ENCODE measurements around the gene ASXL1. TPM values are rescaled to one million over a fixed set of nuclear protein-coding genes. Genes with fewer than 3 reads are reported as not detected.
A peak's percentile ranks its signal among the peaks of the same experiment; 100 is the strongest.

The ASXL1 gene
- total RNA-seq, 1 donor from 2014 or later = 97.5 TPM

DNA sequence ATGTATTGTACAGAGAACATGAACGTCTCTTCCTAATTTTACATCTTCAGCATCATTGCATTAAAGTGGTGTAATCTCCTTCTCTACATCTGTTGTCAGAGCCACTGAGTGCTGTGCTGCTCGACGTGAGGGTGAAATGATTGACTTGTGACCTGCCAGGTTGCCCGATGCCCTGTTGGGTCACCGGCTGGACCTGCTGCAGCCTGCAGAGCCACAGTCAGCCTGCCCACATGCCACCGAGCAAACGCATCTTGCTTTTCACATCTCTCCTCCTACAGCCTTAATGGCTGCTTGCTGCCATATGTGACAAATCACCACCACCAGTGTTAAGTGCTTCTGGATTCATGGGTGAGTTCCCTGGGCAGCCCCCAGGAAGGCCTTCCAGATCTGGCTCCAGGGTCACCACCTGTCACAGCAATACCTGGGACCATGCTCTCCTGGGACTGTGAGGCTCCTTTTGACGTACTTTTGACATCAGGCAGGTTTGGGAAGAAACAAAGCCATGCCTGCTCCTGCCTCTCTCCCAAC is 80.3 kb downstream of the ASXL1 start:
- DNase-seq (ENCODE audit: extremely low spot score in 2 of 2) = no peak
- Histone ChIP-seq H3K4me3 (no peak overlapping the region), H3K9me3 (no peaks in the 10 kb centered on the region), H3K27ac (no peak overlapping the region), H3K27me3 (no peaks in the 10 kb centered on the region), H3K4me1 (no peaks in the 10 kb centered on the region), H3K36me3 (peaks cover 0 to 58% of the 10 kb centered on the region in 2 donors)
- intact Hi-C loops (cut with DNase I) = no loop called here
- TF ChIP-seq POLR2A (IDR thresholded peaks at IDR 0.05) (no peak), POLR2AphosphoS5 (IDR thresholded peaks at IDR 0.05; ENCODE audit: insufficient read depth in 1 of 2, low read depth in 1 of 2) (no peak)
- TF ChIP-seq, protein P1, sequence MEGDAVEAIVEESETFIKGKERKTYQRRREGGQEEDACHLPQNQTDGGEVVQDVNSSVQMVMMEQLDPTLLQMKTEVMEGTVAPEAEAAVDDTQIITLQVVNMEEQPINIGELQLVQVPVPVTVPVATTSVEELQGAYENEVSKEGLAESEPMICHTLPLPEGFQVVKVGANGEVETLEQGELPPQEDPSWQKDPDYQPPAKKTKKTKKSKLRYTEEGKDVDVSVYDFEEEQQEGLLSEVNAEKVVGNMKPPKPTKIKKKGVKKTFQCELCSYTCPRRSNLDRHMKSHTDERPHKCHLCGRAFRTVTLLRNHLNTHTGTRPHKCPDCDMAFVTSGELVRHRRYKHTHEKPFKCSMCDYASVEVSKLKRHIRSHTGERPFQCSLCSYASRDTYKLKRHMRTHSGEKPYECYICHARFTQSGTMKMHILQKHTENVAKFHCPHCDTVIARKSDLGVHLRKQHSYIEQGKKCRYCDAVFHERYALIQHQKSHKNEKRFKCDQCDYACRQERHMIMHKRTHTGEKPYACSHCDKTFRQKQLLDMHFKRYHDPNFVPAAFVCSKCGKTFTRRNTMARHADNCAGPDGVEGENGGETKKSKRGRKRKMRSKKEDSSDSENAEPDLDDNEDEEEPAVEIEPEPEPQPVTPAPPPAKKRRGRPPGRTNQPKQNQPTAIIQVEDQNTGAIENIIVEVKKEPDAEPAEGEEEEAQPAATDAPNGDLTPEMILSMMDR (IDR thresholded peaks at IDR 0.05) = no peak

DNA sequence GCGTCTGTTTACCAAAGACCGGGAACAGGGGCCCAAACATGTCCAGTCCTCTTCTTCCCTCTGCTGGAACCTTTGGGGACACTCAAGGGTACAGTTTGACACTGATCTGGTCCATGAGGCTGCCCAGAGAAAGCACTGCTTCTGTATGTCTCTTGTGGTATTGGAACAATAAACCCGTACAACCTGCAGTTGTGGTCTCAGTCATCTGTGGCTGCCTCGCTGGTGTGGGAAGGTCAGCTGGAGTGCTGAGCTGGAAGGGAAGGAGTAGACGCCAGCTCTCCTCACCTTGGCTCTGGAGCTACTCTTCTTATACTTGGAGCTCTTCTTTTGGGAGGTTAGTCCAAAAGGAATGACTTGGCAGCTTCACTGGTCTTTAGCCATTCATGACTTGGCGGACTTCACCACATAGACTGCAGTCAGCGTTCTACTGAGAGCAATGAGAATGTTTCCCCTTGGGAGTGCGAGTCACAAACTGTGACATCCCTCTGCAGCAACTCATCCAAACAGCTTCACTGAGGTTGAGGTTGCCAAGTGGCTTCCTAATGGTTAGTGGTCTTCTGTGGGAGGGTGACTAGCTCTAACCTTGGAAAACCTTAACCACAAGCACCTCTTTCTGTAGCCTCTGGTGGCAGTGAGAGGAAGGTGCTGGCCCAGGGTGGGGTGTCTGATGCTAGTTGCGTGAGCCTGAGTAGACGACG is 81.2 kb downstream of the ASXL1 start:
- Histone ChIP-seq H3K36me3 (peaks cover 0 to 49% of the 10 kb centered on the region in 2 donors), H3K4me1 (no peaks in the 10 kb centered on the region), H3K9me3 (no peaks in the 10 kb centered on the region), H3K4me3 (no peak overlapping the region), H3K27me3 (no peaks in the 10 kb centered on the region), H3K27ac (no peak overlapping the region)
- DNase-seq (ENCODE audit: extremely low spot score in 2 of 2) = no peak
- intact Hi-C loops (cut with DNase I) = no loop called here
- no peak for TF ChIP-seq POLR2AphosphoS5 (IDR thresholded peaks at IDR 0.05; ENCODE audit: insufficient read depth in 1 of 2, low read depth in 1 of 2)
- TF ChIP-seq, protein P1 (IDR thresholded peaks at IDR 0.05) = no peak
- no peak for TF ChIP-seq POLR2A (IDR thresholded peaks at IDR 0.05)

DNA sequence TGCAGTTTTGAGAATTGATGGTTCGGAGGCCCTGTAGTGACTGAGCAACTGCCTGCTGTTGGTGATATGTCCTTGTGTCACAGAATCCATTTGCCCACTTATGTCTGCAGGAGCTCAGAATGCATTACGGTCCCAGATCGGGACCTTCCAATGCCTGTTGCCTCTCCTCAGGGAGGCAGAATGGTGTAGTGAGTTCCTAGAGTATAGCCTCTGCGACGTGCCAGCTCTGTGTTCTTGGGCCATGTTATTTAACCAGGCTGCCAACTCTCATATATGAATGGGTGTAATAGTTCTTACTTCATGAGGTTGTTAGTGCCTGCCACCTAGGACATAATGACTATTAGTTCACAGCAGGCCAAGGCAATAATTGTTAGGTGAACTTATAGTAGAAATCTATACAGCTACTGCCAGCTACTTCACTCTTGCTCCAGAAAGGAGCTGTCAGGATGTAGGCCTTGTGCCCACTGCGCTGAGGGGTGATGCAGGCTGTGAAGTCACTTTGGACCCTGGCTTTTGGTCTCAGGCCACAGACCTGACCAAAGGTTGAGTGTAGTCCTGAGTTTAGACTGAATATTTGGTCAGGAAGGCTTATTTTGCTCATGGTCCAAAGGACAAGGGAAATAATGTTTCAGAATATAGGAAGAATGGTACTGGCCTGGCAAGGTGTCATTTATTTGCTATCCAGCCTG is 82.1 kb downstream of the ASXL1 start:
- Histone ChIP-seq H3K27me3 (no peaks in the 10 kb centered on the region), H3K36me3 (peaks cover 0 to 39% of the 10 kb centered on the region in 2 donors), H3K4me3 (no peak overlapping the region), H3K4me1 (no peaks in the 10 kb centered on the region), H3K9me3 (no peaks in the 10 kb centered on the region), H3K27ac (no peak overlapping the region)
- intact Hi-C loops (cut with DNase I) = no loop called here
- TF ChIP-seq POLR2A (IDR thresholded peaks at IDR 0.05) (no peak), POLR2AphosphoS5 (IDR thresholded peaks at IDR 0.05; ENCODE audit: insufficient read depth in 1 of 2, low read depth in 1 of 2) (no peak)
- TF ChIP-seq, protein P1 (IDR thresholded peaks at IDR 0.05) = no peak
- DNase-seq (ENCODE audit: extremely low spot score in 2 of 2) = peak in 1 of 2 donors; percentile 64

DNA sequence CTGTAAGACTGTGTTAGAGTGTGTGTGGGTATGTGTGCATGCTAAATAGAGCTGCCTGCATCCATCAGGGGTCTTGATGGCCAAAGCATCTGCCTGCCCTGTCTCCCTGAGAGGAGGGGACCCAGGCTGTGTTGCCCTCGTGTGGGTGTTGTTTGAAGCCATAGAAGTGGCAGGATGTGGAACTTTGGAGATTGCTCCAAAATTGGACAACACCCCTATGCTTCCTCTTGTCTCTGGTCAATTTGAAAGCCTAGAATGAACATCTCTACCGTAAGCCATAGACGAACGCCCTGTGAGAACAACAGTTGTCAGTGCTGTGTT is 82.6 kb downstream of the ASXL1 start:
- no peak for DNase-seq (ENCODE audit: extremely low spot score in 2 of 2)
- Histone ChIP-seq H3K9me3 (no peaks in the 10 kb centered on the region), H3K27me3 (no peaks in the 10 kb centered on the region), H3K4me1 (peaks cover 4% of the 10 kb centered on the region), H3K4me3 (no peak overlapping the region), H3K36me3 (peaks cover 0 to 34% of the 10 kb centered on the region in 2 donors), H3K27ac (no peak overlapping the region)
- intact Hi-C loops (cut with DNase I) = no loop called here
- TF ChIP-seq, protein P1 (IDR thresholded peaks at IDR 0.05) = no peak
- TF ChIP-seq POLR2AphosphoS5 (IDR thresholded peaks at IDR 0.05; ENCODE audit: insufficient read depth in 1 of 2, low read depth in 1 of 2) = no peak
- no peak for TF ChIP-seq POLR2A (IDR thresholded peaks at IDR 0.05)

DNA sequence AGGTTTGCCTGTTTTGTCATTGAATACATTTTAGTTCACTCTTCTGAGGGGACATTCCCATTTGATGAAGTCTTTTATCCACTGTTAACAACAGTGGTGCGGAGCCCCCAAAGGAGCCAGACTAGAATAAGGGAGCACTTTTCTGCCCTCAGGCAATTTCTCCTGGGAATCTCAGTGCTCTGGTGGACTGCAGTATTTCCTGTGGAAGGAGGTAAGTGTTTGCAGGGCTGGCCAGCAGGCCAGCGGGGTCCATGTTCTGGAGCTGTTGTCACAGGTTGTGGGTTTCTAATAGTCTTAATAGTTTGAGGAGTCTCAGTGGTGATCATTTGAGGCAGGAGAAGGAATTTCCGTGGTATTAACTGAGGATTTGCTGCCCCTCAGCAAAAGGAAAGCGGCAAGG is 83.5 kb downstream of the ASXL1 start:
- TF ChIP-seq, protein P1 (IDR thresholded peaks at IDR 0.05) = no peak
- no peak for TF ChIP-seq POLR2AphosphoS5 (IDR thresholded peaks at IDR 0.05; ENCODE audit: insufficient read depth in 1 of 2, low read depth in 1 of 2)
- TF ChIP-seq POLR2A (IDR thresholded peaks at IDR 0.05) = no peak
- intact Hi-C loops (cut with DNase I) = no loop called here
- peaks cover 0 to 25% of the 10 kb centered on the region in 2 donors for H3K36me3 ChIP-seq
- H3K4me1 ChIP-seq = peaks cover 13% of the 10 kb centered on the region
- no peak overlapping the region for H3K27ac ChIP-seq
- H3K27me3 ChIP-seq = no peaks in the 10 kb centered on the region
- peak in 1 of 2 donors; percentile 49 for DNase-seq (ENCODE audit: extremely low spot score in 2 of 2)
- no peaks in the 10 kb centered on the region for H3K9me3 ChIP-seq
- H3K4me3 ChIP-seq = no peak overlapping the region
